Heart right ventricle (tissue), 16 donors: ENCODE measurements around the gene USP5. TPM values are rescaled to one million over a fixed set of nuclear protein-coding genes. Genes with fewer than 3 reads are reported as not detected.
A peak's percentile ranks its signal among the peaks of the same experiment; 100 is the strongest.

ENCODE experiments used
- ATAC-seq, 8 donors: fragments of 200-7000 bp; cut with Tn5 transposase; one replicate each; pipeline ENCODE4 v1.9.1; 2020; ENCODE audit warnings: mild to moderate bottlenecking in 8 of 8, moderate library complexity in 8 of 8, moderate number of reproducible peaks in 1 of 8
- DNase-seq, 2 donors: peaks; one replicate each; pipeline ENCODE4 v3.0.0-alpha.2; 2020
- H3K27ac ChIP-seq, 10 donors: fragments of 200-600 bp; sonication (generic) in 2 of 10; one replicate each; pipeline versions ENCODE4 v1.5.0 to v1.8.0; 2020 to 2022; ENCODE audit warnings: mild to moderate bottlenecking in 3 of 10
- H3K27me3 ChIP-seq, 7 donors: fragments of 200-600 bp; one replicate each; pipeline ENCODE4 v1.8.0; 2021 to 2022; ENCODE audit warnings: mild to moderate bottlenecking in 2 of 7
- H3K36me3 ChIP-seq, 9 donors: fragments of 200-600 bp; sonication (generic) in 1 of 9; one replicate each; pipeline versions ENCODE4 v1.5.0 to v1.8.0; 2020 to 2022; ENCODE audit warnings: mild to moderate bottlenecking in 2 of 9
- H3K4me1 ChIP-seq, 9 donors: fragments of 200-600 bp; sonication (generic) in 1 of 9; one replicate each; pipeline versions ENCODE4 v1.5.0 to v1.8.0; 2020 to 2022; ENCODE audit warnings: mild to moderate bottlenecking in 4 of 9
- H3K4me3 ChIP-seq, 10 donors: fragments of 200-600 bp; sonication (generic) in 2 of 10; one replicate each; pipeline versions ENCODE4 v1.5.0 to v1.8.0; 2020 to 2022; ENCODE audit warnings: mild to moderate bottlenecking in 7 of 10, moderate library complexity in 2 of 10
- H3K9me3 ChIP-seq, 11 donors: fragments of 200-600 bp in 10 of 11; sonication (generic) in 2 of 11; one replicate each; pipeline versions ENCODE4 v1.5.0 to v1.8.0; 2013 to 2022; ENCODE audit warnings: mild to moderate bottlenecking in 2 of 11, control low read depth in 1 of 11, moderate library complexity in 1 of 11
- CTCF ChIP-seq, 9 donors: fragments of 200-600 bp; sonication (generic) in 2 of 9; IDR thresholded peaks; one replicate each; pipeline versions ENCODE4 v1.5.0 to v1.8.0; 2021 to 2022; ENCODE audit warnings: antibody characterized with exemption in 9 of 9, mild to moderate bottlenecking in 5 of 9, moderate library complexity in 1 of 9
- WGBS, 2 donors: extraction: QIAGEN DNeasy Blood & Tissue Kit; methylation state at CpG; one replicate each; pipeline ENCODE4 v1.1.7; 2013; ENCODE audit warnings: inconsistent platforms in 1 of 2; 5-methylcytosine and 5-hydroxymethylcytosine counted together
- intact Hi-C, 10 donors: fragments of 100-400 bp; cut with DNase I; formaldehyde crosslinking; loops; one replicate each; pipeline versions ENCODE4 v1.11.1 to v1.14.2; 2022
- long read RNA-seq, 3 donors: library from polyadenylated mRNA; unstranded; transcript quantifications; one replicate each; pipeline ENCODE4 v2.0.0, GENCODE V29; 2020 to 2021
- polyA plus RNA-seq, 2 donors: library from polyadenylated mRNA; stranded (reverse); fragments of 200-250 nt; gene quantifications; one replicate each; pipeline ENCODE4 v1.2.3, GENCODE V29; 2013
- total RNA-seq, 10 donors: library from RNA; stranded (reverse); fragmentation: NEBNext Ultra II Directional in 3 of 10; extraction: Animal tissue kit (Norgen Biotek cat#: 25700) in 3 of 10; gene quantifications; one replicate each; pipeline versions ENCODE4 v1.2.1 to v1.2.4, GENCODE V29; 2021 to 2023
- donor health status: Arrhythmogenic right ventricular cardiomyopathy.
- donor health status: ischemic (EF 13 %, LVEDD 7.1; RV severe dilation, severe dysfunction).
- donor health status: healthy with polysubstance abuse.
- donor health status: DM: no; HTN: yes; CAD: no.
- donor health status: DM: no; HTN: no; CAD: no.
- donor health status: ischemic (EF 25% LVEDD 6.9; RV normal size, moderate dysfunction).
- donor health status: ischemic (EF 25% LVEDD 5.7; RV mildly dilated, moderate dysfunction).
- donor health status: healthy.
- donor health status: DM: yes; HTN: yes; CAD: no.
- donor health status: Ischemic cardiomyopathy.
- donor health status: ischemic (EF 35%, LVEDD 5.7; RV mildly dilated, moderate dysfunction).
- donor health status: nonischemic (EF 11% LVEDD 7.7; RV severe dilation, severe dysfunction).
- donor health status: DM: yes; HTN: yes; CAD: no.
- donor health status: PGD.
- donor health status: ischemic (EF 29% LVEDD 5.4; RV normal size, mild dysfunction).
- donor health status: nonischemic (EF 23%, LVEDD 6.1; RV moderate dilation, normal function).

Gene USP5
- total RNA-seq, result 10 to 100 TPM; 64.8 to 95.5 (median 74.1) TPM
- polyA plus RNA-seq, result 10 to 100 TPM; 17.6 to 37.4 TPM
- long read RNA-seq, donor 1, transcript USP5-202 (20 exons, 3,083 nt), result minor isoform, 20 of 127 reads
- long read RNA-seq, donor 1, transcript USP5-201 (20 exons, 3,181 nt), result major isoform, 75 of 127 reads
- long read RNA-seq, donor 1, partial matches to known transcripts, result 21 of 127 reads
- long read RNA-seq, donor 1, other reads (novel, unspliced or antisense), result 11 of 127 reads
- long read RNA-seq, donor 2, transcript USP5-202 (20 exons, 3,083 nt), result minor isoform, 23 of 150 reads
- long read RNA-seq, donor 2, transcript USP5-201 (20 exons, 3,181 nt), result major isoform, 84 of 150 reads
- long read RNA-seq, donor 2, partial matches to known transcripts, result 25 of 150 reads
- long read RNA-seq, donor 2, other reads (novel, unspliced or antisense), result 18 of 150 reads
- long read RNA-seq, donor 3, transcript USP5-202 (20 exons, 3,083 nt), result minor isoform, 25 of 170 reads
- long read RNA-seq, donor 3, transcript USP5-201 (20 exons, 3,181 nt), result major isoform, 102 of 170 reads
- long read RNA-seq, donor 3, partial matches to known transcripts, result 25 of 170 reads
- long read RNA-seq, donor 3, other reads (novel, unspliced or antisense), result 17 of 170 reads

- H3K27me3 ChIP-seq, result no peaks in the 10 kb centered on the region
- no peaks in the 10 kb centered on the region for H3K9me3 ChIP-seq
- peaks cover 3 to 26% (median 16%) of the 10 kb centered on the region in 9 donors for H3K4me1 ChIP-seq
- TF ChIP-seq CTCF (IDR thresholded peaks at IDR 0.05), result peak in 4 of 9 donors; percentile 8 to 36 (median 10)
- intact Hi-C loops, result loop anchor here in 2 of 10 donors (1.0 kb wide), 2 partner anchors 38 to 99 kb away; partner anchors contain the start of gene MLF2 (in 1 of the 2)
- WGBS, 2 donors, result 0 to 1% methylated on average over 64 to 65 of the region's 65 CpGs
- DNase-seq, result peak; percentile 99
- peak; percentile 91 to 96 (median 92) for ATAC-seq
- H3K36me3 ChIP-seq, result peaks cover 0 to 52% (median 16%) of the 10 kb centered on the region in 9 donors
- peak within 1 kb of the TSS; percentile 18 to 99 (median 94) for H3K27ac ChIP-seq
- H3K4me3 ChIP-seq, result peak within 1 kb of the TSS; percentile 50 to 93 (median 68)
Observed at GRCh38 chr12:6851921-6852650, at the start of gene USP5. Gene USP5, plus strand, starts transcription at chr12:6852150. Its CDS starts 30 bp downstream, at chr12:6852180.

- TF ChIP-seq CTCF (IDR thresholded peaks at IDR 0.05), result no peak
- intact Hi-C loops, result no loop called here
- ATAC-seq, result no peak
- Histone ChIP-seq H3K36me3 (peaks cover 0 to 12% (median 0%) of the 10 kb centered on the region in 9 donors), H3K4me3 (no peak overlapping the region), H3K27ac (no peak overlapping the region), H3K9me3 (no peaks in the 10 kb centered on the region), H3K27me3 (no peaks in the 10 kb centered on the region), H3K4me1 (peaks cover 0 to 4% (median 0%) of the 10 kb centered on the region in 9 donors)
- WGBS, 2 donors, result 87 to 89% methylated on average over 1 of the region's 1 CpG
- DNase-seq, result no peak
Observed at GRCh38 chr12:6807170-6807569, 44.8 kb upstream of the USP5 start.

GRCh38 chr12:6809056-6809455, 42.9 kb upstream of the USP5 start:
- no peak overlapping the region for H3K27ac ChIP-seq
- TF ChIP-seq CTCF (IDR thresholded peaks at IDR 0.05), result no peak
- H3K27me3 ChIP-seq, result peaks cover 0 to 2% (median 0%) of the 10 kb centered on the region in 7 donors
- 82% methylated on average over 10 of the region's 10 CpGs for WGBS, 2 donors
- H3K9me3 ChIP-seq, result no peaks in the 10 kb centered on the region
- no peak overlapping the region for H3K4me3 ChIP-seq
- ATAC-seq (no peak), DNase-seq (no peak)
- H3K4me1 ChIP-seq, result peaks cover 0 to 7% (median 0%) of the 10 kb centered on the region in 9 donors
- peaks cover 0 to 3% (median 0%) of the 10 kb centered on the region in 9 donors for H3K36me3 ChIP-seq
- intact Hi-C loops, result no loop called here

GRCh38 chr12:6810758-6811157, 41.2 kb upstream of the USP5 start:
- no peaks in the 10 kb centered on the region for H3K9me3 ChIP-seq
- intact Hi-C loops, result no loop called here
- ATAC-seq (no peak), DNase-seq (no peak)
- WGBS, 2 donors, result 77 to 93% methylated on average over 1 of the region's 1 CpG
- TF ChIP-seq CTCF (IDR thresholded peaks at IDR 0.05), result no peak
- H3K4me1 ChIP-seq, result peaks cover 0 to 7% (median 0%) of the 10 kb centered on the region in 9 donors
- H3K4me3 ChIP-seq, result no peak overlapping the region
- H3K27ac ChIP-seq, result no peak overlapping the region
- peaks cover 0 to 3% (median 0%) of the 10 kb centered on the region in 9 donors for H3K36me3 ChIP-seq
- H3K27me3 ChIP-seq, result peaks cover 0 to 13% (median 0%) of the 10 kb centered on the region in 7 donors
